CD14-positive monocyte (primary cell): ENCODE measurements around the gene NDUFB4. TPM values are rescaled to one million over a fixed set of nuclear protein-coding genes. Genes with fewer than 3 reads are reported as not detected.
A peak's percentile ranks its signal among the peaks of the same experiment; 100 is the strongest.

ENCODE experiments used
- DNase-seq, 3 donors: peaks; one replicate each; pipeline ENCODE4 v3.0.0-alpha.2; 2011 to 2022
- H2AFZ ChIP-seq: 2 replicates; pipeline ENCODE4 v1.6.0; 2012; ENCODE audit warnings: mild to moderate bottlenecking, low read depth, low read length, inconsistent platforms; ENCODE audit not compliant: insufficient read depth, poor library complexity, severe bottlenecking
- H3K27ac ChIP-seq, 2 donors: 1 replicate in 1 of 2; 2 replicates in 1 of 2; pipeline ENCODE4 v1.5.1; 2012 to 2013; ENCODE audit warnings: low read length in 2 of 2, control low read depth in 1 of 2, inconsistent platforms in 1 of 2, low read depth in 1 of 2, mild to moderate bottlenecking in 1 of 2
- H3K27me3 ChIP-seq, 2 donors: one replicate each; pipeline versions ENCODE4 v1.6.0 to v1.6.1; 2011 to 2013; ENCODE audit warnings: low read length in 2 of 2; ENCODE audit not compliant: control insufficient read depth in 2 of 2, insufficient read depth in 2 of 2
- H3K36me3 ChIP-seq, 2 donors: replicated peaks in 1 of 2; 1 replicate in 1 of 2; 2 replicates in 1 of 2; pipeline versions ENCODE4 v1.5.1 to v1.6.1; 2012 to 2013; ENCODE audit warnings: low read length in 2 of 2, control low read depth in 1 of 2, inconsistent platforms in 1 of 2, mild to moderate bottlenecking in 1 of 2; ENCODE audit not compliant: insufficient read depth in 2 of 2, control insufficient read depth in 1 of 2
- H3K4me1 ChIP-seq, 2 donors: 1 replicate in 1 of 2; 2 replicates in 1 of 2; pipeline versions ENCODE4 v1.5.1 to v1.6.1; 2012 to 2013; ENCODE audit warnings: low read length in 2 of 2, control low read depth in 1 of 2, inconsistent platforms in 1 of 2, mild to moderate bottlenecking in 1 of 2, moderate library complexity in 1 of 2; ENCODE audit not compliant: insufficient read depth in 2 of 2, control insufficient read depth in 1 of 2
- H3K4me2 ChIP-seq: replicated peaks from 2 replicates; pipeline ENCODE3; 2012; ENCODE audit warnings: low read length, moderate library complexity, mild to moderate bottlenecking; ENCODE audit not compliant: poor library complexity, severe bottlenecking; ENCODE audit errors: extremely low read depth
- H3K4me3 ChIP-seq, 3 experiments: fragments of 200-600 bp in 1 of 3; sonication (generic) in 1 of 3; replicated peaks in 1 of 3; 1 replicate in 2 of 3; 2 replicates in 1 of 3; pipeline ENCODE4 v1.5.1; 2011 to 2013; ENCODE audit warnings: low read length in 3 of 3, mild to moderate bottlenecking in 3 of 3, control low read depth in 2 of 3, low read depth in 2 of 3, inconsistent platforms in 1 of 3, moderate library complexity in 1 of 3
- H3K79me2 ChIP-seq: 2 replicates; pipeline ENCODE4 v1.6.0; 2012; ENCODE audit warnings: mild to moderate bottlenecking, control low read depth, inconsistent platforms, low read length, moderate library complexity; ENCODE audit not compliant: insufficient read depth
- H3K9ac ChIP-seq: 2 replicates; pipeline ENCODE4 v1.6.0; 2017; ENCODE audit warnings: low read length, mild to moderate bottlenecking; ENCODE audit not compliant: insufficient read depth, poor library complexity, severe bottlenecking
- H3K9me3 ChIP-seq, 2 donors: replicated peaks in 1 of 2; 1 replicate in 1 of 2; 2 replicates in 1 of 2; pipeline versions ENCODE4 v1.5.1 to v1.6.1; 2012 to 2013; ENCODE audit warnings: low read length in 2 of 2, control low read depth in 1 of 2; ENCODE audit not compliant: control insufficient read depth in 1 of 2, insufficient read depth in 1 of 2
- H4K20me1 ChIP-seq: 2 replicates; pipeline ENCODE4 v1.6.0; 2012; ENCODE audit warnings: mild to moderate bottlenecking, low read length, control low read depth, moderate library complexity; ENCODE audit not compliant: insufficient read depth
- H3K27ac Mint-ChIP-seq, 7 donors: one replicate each; pipeline ENCODE4 v1.8.0; 2020; ENCODE audit warnings: mild to moderate bottlenecking in 7 of 7, mixed read lengths in 7 of 7, moderate library complexity in 6 of 7, inconsistent platforms in 2 of 7
- H3K27me3 Mint-ChIP-seq, 3 donors: one replicate each; pipeline ENCODE4 v1.8.0; 2021 to 2022; ENCODE audit warnings: low read depth in 3 of 3, mild to moderate bottlenecking in 3 of 3, mixed read lengths in 3 of 3, moderate library complexity in 3 of 3, inconsistent platforms in 1 of 3
- H3K36me3 Mint-ChIP-seq, 2 donors: one replicate each; pipeline ENCODE4 v1.8.0; 2020; ENCODE audit warnings: mixed read lengths in 2 of 2, inconsistent platforms in 1 of 2, mild to moderate bottlenecking in 1 of 2
- H3K4me1 Mint-ChIP-seq: one replicate; pipeline ENCODE4 v1.8.0; 2020; ENCODE audit warnings: mild to moderate bottlenecking, mixed read lengths
- H3K4me3 Mint-ChIP-seq, 2 donors: one replicate each; pipeline ENCODE4 v1.8.0; 2020; ENCODE audit warnings: mild to moderate bottlenecking in 2 of 2, mixed read lengths in 2 of 2, moderate library complexity in 1 of 2
- H3K9me3 Mint-ChIP-seq, 7 donors: one replicate each; pipeline ENCODE4 v1.8.0; 2020 to 2022; ENCODE audit warnings: mixed read lengths in 7 of 7, mild to moderate bottlenecking in 6 of 7, moderate library complexity in 6 of 7, inconsistent platforms in 2 of 7
- WGBS: methylation state at CpG from one replicate; pipeline ENCODE4 v1.1.5; 2013; ENCODE audit warnings: missing lambda C conversion rate; ENCODE audit not compliant: insufficient coverage; 5-methylcytosine and 5-hydroxymethylcytosine counted together
- intact Hi-C, 2 donors: fragments of 100-400 bp; cut with micrococcal nuclease; formaldehyde crosslinking; loops; one replicate each; pipeline versions ENCODE4 v1.15.0 to v1.15.1; 2023
- polyA plus RNA-seq, 3 donors: library from polyadenylated mRNA; depleted of rRNA in 1 of 3; unstranded in 2 of 3; stranded (reverse) in 1 of 3; fragments of 300-500 nt in 2 of 3; fragments of >200 nt in 1 of 3; fragmentation: Illumina TruSeq in 2 of 3; gene quantifications; 1 replicate in 2 of 3; 2 replicates in 1 of 3; pipeline ENCODE4 v1.2.3, GENCODE V29; 2012 to 2021
- TF ChIP-seq, protein P1 (sequence below): fragments of 200-600 bp; IDR thresholded peaks from one replicate; pipeline ENCODE4 v1.8.0; 2022; ENCODE audit warnings: antibody characterized with exemption, mild to moderate bottlenecking

The NDUFB4 gene
- polyA plus RNA-seq, 3 donors: 93.7 to 215 (median 173) TPM

DNA sequence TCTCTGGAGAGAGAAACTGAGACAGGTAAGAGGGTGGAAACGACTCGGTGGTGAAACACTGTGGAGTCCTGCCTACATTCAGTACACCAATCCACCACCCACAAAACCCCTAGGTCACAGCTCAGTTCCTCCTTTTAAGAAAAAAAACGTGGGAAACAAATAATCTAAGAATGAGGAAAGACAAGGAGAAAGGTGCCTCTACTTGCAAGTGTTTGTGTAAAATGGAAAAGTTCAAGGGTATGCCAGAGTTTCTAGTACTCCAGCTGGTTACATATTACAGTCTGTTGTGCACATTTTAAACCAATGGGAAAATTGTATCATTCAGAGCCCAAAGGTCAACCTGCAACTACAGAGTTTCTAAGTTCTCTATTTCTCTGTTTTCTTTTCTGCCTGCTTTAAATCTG is 53.7 kb downstream of the NDUFB4 start:
- peaks cover 0 to 1% (median 0%) of the 10 kb centered on the region in 3 donors for H3K27me3 Mint-ChIP-seq
- WGBS: no CpG with 5 or more reads among the region's 3 CpGs

DNA sequence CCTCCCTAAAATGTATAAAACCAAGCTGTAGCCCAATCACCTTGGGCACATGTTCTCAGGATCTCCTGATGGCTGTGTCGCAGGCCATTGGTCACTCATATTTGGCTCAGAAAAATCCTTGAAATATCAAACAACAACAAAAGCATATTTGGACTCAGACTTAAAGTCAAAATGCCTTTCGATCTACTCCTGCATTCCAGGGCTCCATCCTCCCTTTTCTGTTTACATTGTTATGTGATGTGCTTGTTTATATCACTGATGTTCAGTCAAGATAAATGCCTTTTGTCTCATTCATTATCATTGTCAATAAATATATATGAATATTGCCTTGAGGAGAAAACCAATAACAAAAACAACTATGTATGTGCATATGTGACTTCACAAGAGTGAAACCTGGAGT is 54.2 kb downstream of the NDUFB4 start:
- TF ChIP-seq, protein P1, sequence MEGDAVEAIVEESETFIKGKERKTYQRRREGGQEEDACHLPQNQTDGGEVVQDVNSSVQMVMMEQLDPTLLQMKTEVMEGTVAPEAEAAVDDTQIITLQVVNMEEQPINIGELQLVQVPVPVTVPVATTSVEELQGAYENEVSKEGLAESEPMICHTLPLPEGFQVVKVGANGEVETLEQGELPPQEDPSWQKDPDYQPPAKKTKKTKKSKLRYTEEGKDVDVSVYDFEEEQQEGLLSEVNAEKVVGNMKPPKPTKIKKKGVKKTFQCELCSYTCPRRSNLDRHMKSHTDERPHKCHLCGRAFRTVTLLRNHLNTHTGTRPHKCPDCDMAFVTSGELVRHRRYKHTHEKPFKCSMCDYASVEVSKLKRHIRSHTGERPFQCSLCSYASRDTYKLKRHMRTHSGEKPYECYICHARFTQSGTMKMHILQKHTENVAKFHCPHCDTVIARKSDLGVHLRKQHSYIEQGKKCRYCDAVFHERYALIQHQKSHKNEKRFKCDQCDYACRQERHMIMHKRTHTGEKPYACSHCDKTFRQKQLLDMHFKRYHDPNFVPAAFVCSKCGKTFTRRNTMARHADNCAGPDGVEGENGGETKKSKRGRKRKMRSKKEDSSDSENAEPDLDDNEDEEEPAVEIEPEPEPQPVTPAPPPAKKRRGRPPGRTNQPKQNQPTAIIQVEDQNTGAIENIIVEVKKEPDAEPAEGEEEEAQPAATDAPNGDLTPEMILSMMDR: no peak
- Histone ChIP-seq H3K4me1 (no peaks in the 10 kb centered on the region), H3K9me3 (no peaks in the 10 kb centered on the region), H3K4me2 (no peak overlapping the region), H4K20me1 (no peaks in the 10 kb centered on the region), H2AFZ (no peak overlapping the region), H3K79me2 (no peaks in the 10 kb centered on the region), H3K36me3 (no peaks in the 10 kb centered on the region), H3K27ac (no peak overlapping the region), H3K9ac (no peak overlapping the region), H3K27me3 (no peaks in the 10 kb centered on the region), H3K4me3 (no peak overlapping the region)
- DNase-seq: no peak
- Mint-ChIP-seq H3K36me3 (no peaks in the 10 kb centered on the region), H3K4me3 (no peak overlapping the region), H3K27me3 (peaks cover 0 to 1% (median 0%) of the 10 kb centered on the region in 3 donors), H3K4me1 (no peaks in the 10 kb centered on the region), H3K9me3 (no peaks in the 10 kb centered on the region), H3K27ac (peak overlapping the region in 1 of 7 donors; percentile 20)
- WGBS: 100% methylated on average over 1 of the region's 2 CpGs
- intact Hi-C loops: no loop called here

More for the DNA sequence above, 53.7 kb downstream of the NDUFB4 start:
- Histone ChIP-seq H4K20me1 (no peaks in the 10 kb centered on the region), H3K4me3 (no peak overlapping the region), H3K9ac (no peak overlapping the region), H3K4me2 (no peak overlapping the region), H2AFZ (no peak overlapping the region), H3K27me3 (no peaks in the 10 kb centered on the region), H3K4me1 (no peaks in the 10 kb centered on the region), H3K27ac (no peak overlapping the region), H3K79me2 (no peaks in the 10 kb centered on the region), H3K9me3 (no peaks in the 10 kb centered on the region), H3K36me3 (no peaks in the 10 kb centered on the region)
- no peak for DNase-seq
- TF ChIP-seq, protein P1: no peak
- Mint-ChIP-seq H3K9me3 (no peaks in the 10 kb centered on the region), H3K27ac (no peak overlapping the region), H3K36me3 (no peaks in the 10 kb centered on the region), H3K4me3 (no peak overlapping the region), H3K4me1 (no peaks in the 10 kb centered on the region)
- intact Hi-C loops: no loop called here

Other genes with a start within 250 kb of the NDUFB4 start
- gene LRRC58, start 247.0 kb upstream of the NDUFB4 start, polyA plus RNA-seq: 10 to 100 TPM in 1 of 3 donors, 1 to 10 TPM in 2; 6.5 to 12.4 (median 8.3) TPM
- gene FSTL1, start 145.3 kb upstream of the NDUFB4 start, polyA plus RNA-seq: under 1 TPM; 0.13 to 0.44 (median 0.29) TPM
- under 1 TPM in 2 of 3 donors, not detected in 1; 0.29 to 0.38 TPM for gene HGD, start 85.9 kb downstream of the NDUFB4 start, polyA plus RNA-seq
- gene RABL3, start 146.2 kb downstream of the NDUFB4 start, polyA plus RNA-seq: 10 to 100 TPM in 2 of 3 donors, 1 to 10 TPM in 1; 2.0 to 14.9 (median 11.5) TPM
- 1 to 10 TPM; 6.1 to 7.9 (median 6.9) TPM for gene GTF2E1, start 146.4 kb downstream of the NDUFB4 start, polyA plus RNA-seq